Loucy (cell line): ENCODE results near the gene GADD45B.
"Not testable (repeated sequence)": the region's sequence is repeated elsewhere in the genome, so short reads cannot be mapped to it uniquely, and the experiment has no call there.

Experiments used
- H2AFZ ChIP-seq: fragments of 200-600 bp; sonication (generic); 2 replicates; pipeline ENCODE4 v1.6.0; 2016; ENCODE audit warnings: antibody characterized with exemption, mild to moderate bottlenecking, low read length, moderate library complexity
- H3F3A ChIP-seq: fragments of 200-600 bp; 2 replicates; pipeline ENCODE4 v1.6.0; 2016; ENCODE audit warnings: antibody characterized with exemption, low read depth, mild to moderate bottlenecking
- H3K27me3 ChIP-seq: fragments of 200-600 bp; sonication (generic); 2 replicates; pipeline ENCODE4 v1.6.1; 2014; ENCODE audit warnings: low read length, mild to moderate bottlenecking; ENCODE audit not compliant: insufficient read depth, poor library complexity, severe bottlenecking
- H3K36me3 ChIP-seq: fragments of 200-600 bp; sonication (generic); 2 replicates; pipeline ENCODE4 v1.6.1; 2016; ENCODE audit warnings: low read length; ENCODE audit not compliant: insufficient read depth
- H3K4me1 ChIP-seq: fragments of 200-600 bp; sonication (generic); 2 replicates; pipeline ENCODE4 v1.5.1; 2014; ENCODE audit warnings: low read length, mild to moderate bottlenecking; ENCODE audit not compliant: insufficient read depth, poor library complexity, severe bottlenecking
- H3K4me2 ChIP-seq: fragments of 200-600 bp; sonication (generic); 2 replicates; pipeline ENCODE4 v1.6.0; 2014; ENCODE audit warnings: antibody characterized with exemption, low read length, low read depth, mild to moderate bottlenecking; ENCODE audit not compliant: poor library complexity, severe bottlenecking
- H3K4me3 ChIP-seq: fragments of 200-600 bp; sonication (generic); 2 replicates; pipeline ENCODE4 v1.5.1; 2014; ENCODE audit warnings: low read length, mild to moderate bottlenecking, mixed read lengths; ENCODE audit not compliant: poor library complexity, severe bottlenecking
- H3K79me2 ChIP-seq: fragments of 200-600 bp; sonication (generic); 2 replicates; pipeline ENCODE4 v1.6.1; 2014; ENCODE audit warnings: low read length; ENCODE audit not compliant: insufficient read depth
- H3K9ac ChIP-seq: fragments of 200-600 bp; sonication (generic); 2 replicates; pipeline ENCODE4 v1.6.0; 2014; ENCODE audit warnings: mild to moderate bottlenecking, low read depth, low read length, moderate library complexity; ENCODE audit not compliant: poor library complexity, severe bottlenecking
- H3K9me2 ChIP-seq: fragments of 200-600 bp; sonication (generic); replicated peaks from 2 replicates; pipeline ENCODE4 v1.6.1; 2016; ENCODE audit warnings: low read depth, low read length, mixed read lengths
- H3K9me3 ChIP-seq: fragments of 200-600 bp; sonication (generic); 2 replicates; pipeline ENCODE4 v1.6.1; 2014; ENCODE audit warnings: mild to moderate bottlenecking, antibody characterized with exemption, low read length, low read depth; ENCODE audit not compliant: insufficient read depth
- H4K20me1 ChIP-seq: fragments of 200-600 bp; sonication (generic); 2 replicates; pipeline ENCODE4 v1.6.0; 2014; ENCODE audit warnings: antibody characterized with exemption, low read length, mild to moderate bottlenecking; ENCODE audit not compliant: insufficient read depth, poor library complexity, severe bottlenecking
- EZH2phosphoT487 ChIP-seq: fragments of 200-600 bp; IDR thresholded peaks from 2 replicates; pipeline ENCODE4 v1.6.1; 2018; ENCODE audit warnings: antibody characterized with exemption, mild to moderate bottlenecking, moderate library complexity, borderline replicate concordance
- TF ChIP-seq, protein P1 (sequence below): fragments of 200-600 bp; sonication (generic); conservative IDR thresholded peaks from 2 replicates; pipeline ENCODE4 v1.5.1; 2014; ENCODE audit warnings: mild to moderate bottlenecking, antibody characterized with exemption, low read length

The GADD45B gene

GRCh38 chr19:2461751-2462634 lies 13.9 kb upstream of the GADD45B start:
- Histone ChIP-seq H3K4me2 (no peak overlapping the region), H3K4me3 (no peak overlapping the region), H3K9ac (no peak overlapping the region)

GRCh38 chr19:2462635-2463421 lies 13.1 kb upstream of the GADD45B start:
- no peaks in the 10 kb centered on the region for H3K9me3 ChIP-seq
- H3K4me2 ChIP-seq: no peak overlapping the region
- H3K4me1 ChIP-seq: no peaks in the 10 kb centered on the region
- no peaks in the 10 kb centered on the region for H3K36me3 ChIP-seq
- H3K9ac ChIP-seq: no peak overlapping the region
- TF ChIP-seq EZH2phosphoT487: no peak
- TF ChIP-seq, protein P1, sequence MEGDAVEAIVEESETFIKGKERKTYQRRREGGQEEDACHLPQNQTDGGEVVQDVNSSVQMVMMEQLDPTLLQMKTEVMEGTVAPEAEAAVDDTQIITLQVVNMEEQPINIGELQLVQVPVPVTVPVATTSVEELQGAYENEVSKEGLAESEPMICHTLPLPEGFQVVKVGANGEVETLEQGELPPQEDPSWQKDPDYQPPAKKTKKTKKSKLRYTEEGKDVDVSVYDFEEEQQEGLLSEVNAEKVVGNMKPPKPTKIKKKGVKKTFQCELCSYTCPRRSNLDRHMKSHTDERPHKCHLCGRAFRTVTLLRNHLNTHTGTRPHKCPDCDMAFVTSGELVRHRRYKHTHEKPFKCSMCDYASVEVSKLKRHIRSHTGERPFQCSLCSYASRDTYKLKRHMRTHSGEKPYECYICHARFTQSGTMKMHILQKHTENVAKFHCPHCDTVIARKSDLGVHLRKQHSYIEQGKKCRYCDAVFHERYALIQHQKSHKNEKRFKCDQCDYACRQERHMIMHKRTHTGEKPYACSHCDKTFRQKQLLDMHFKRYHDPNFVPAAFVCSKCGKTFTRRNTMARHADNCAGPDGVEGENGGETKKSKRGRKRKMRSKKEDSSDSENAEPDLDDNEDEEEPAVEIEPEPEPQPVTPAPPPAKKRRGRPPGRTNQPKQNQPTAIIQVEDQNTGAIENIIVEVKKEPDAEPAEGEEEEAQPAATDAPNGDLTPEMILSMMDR: no peak
- no peaks in the 10 kb centered on the region for H3K27me3 ChIP-seq
- no peaks in the 10 kb centered on the region for H3F3A ChIP-seq
- H3K9me2 ChIP-seq: no peaks in the 10 kb centered on the region
- H2AFZ ChIP-seq: no peak overlapping the region
- H4K20me1 ChIP-seq: no peaks in the 10 kb centered on the region
- H3K79me2 ChIP-seq: no peaks in the 10 kb centered on the region
- no peak overlapping the region for H3K4me3 ChIP-seq

More at GRCh38 chr19:2461751-2462634, 13.9 kb upstream of the GADD45B start:
- no peak overlapping the region for H2AFZ ChIP-seq
- no peaks in the 10 kb centered on the region for H4K20me1 ChIP-seq
- no peaks in the 10 kb centered on the region for H3K9me3 ChIP-seq
- H3K27me3 ChIP-seq: no peaks in the 10 kb centered on the region
- H3F3A ChIP-seq: 0 out of 2 replicates have a peak, but pooled peaks cover 3% of the 10 kb centered on the region
- H3K79me2 ChIP-seq: peaks cover 4% of the 10 kb centered on the region; the same call in 1 of the 2 replicates
- H3K9me2 ChIP-seq: no peaks in the 10 kb centered on the region
- no peaks in the 10 kb centered on the region for H3K36me3 ChIP-seq
- peaks cover 6% of the 10 kb centered on the region for H3K4me1 ChIP-seq
- no peak for TF ChIP-seq EZH2phosphoT487
- TF ChIP-seq, protein P1: no peak

- H3K9me2 ChIP-seq, H4K20me1 ChIP-seq, H3K4me2 ChIP-seq, H3K36me3 ChIP-seq, H3K4me3 ChIP-seq, H3K4me1 ChIP-seq, H3K9ac ChIP-seq, H3K9me3 ChIP-seq, H3K79me2 ChIP-seq, H2AFZ ChIP-seq, H3K27me3 ChIP-seq, H3F3A ChIP-seq: not testable (repeated sequence)
Observed at GRCh38 chr19:2463694-2464093, 12.2 kb upstream of the GADD45B start.
